Measurements from ENCODE around the gene FAM222B.

DNA sequence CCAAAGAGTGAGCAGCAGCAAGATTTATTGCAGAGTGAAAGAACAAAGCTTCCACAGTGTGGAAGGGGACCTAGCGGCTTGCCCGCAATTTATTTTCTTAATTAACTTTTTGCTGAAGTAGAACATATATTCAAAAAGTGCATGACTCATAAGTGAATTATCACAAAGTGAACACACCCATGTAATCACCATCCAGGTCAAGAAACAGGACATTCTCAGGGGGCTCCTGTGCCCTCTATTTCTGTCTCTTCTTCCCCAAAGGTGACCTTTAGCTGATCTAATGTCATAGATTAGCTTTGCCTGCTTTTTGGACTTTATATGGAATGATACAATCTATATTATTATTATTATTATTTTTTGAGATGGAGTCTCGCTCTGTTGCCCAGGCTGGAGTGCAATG, 32.2 kb upstream of the FAM222B start:
- TF ChIP-seq, protein P1, sequence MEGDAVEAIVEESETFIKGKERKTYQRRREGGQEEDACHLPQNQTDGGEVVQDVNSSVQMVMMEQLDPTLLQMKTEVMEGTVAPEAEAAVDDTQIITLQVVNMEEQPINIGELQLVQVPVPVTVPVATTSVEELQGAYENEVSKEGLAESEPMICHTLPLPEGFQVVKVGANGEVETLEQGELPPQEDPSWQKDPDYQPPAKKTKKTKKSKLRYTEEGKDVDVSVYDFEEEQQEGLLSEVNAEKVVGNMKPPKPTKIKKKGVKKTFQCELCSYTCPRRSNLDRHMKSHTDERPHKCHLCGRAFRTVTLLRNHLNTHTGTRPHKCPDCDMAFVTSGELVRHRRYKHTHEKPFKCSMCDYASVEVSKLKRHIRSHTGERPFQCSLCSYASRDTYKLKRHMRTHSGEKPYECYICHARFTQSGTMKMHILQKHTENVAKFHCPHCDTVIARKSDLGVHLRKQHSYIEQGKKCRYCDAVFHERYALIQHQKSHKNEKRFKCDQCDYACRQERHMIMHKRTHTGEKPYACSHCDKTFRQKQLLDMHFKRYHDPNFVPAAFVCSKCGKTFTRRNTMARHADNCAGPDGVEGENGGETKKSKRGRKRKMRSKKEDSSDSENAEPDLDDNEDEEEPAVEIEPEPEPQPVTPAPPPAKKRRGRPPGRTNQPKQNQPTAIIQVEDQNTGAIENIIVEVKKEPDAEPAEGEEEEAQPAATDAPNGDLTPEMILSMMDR (IDR thresholded peaks at IDR 0.05): no peak
- TF ChIP-seq POLR2A (IDR thresholded peaks at IDR 0.05): no peak
